Activated CD4-positive, alpha-beta T cell treated with anti-CD3 and anti-CD28 coated beads, Interleukin-2, amount 10 ng/mL, durations not matched to agents 7 days and 5 days (primary cell): ENCODE results near the gene ITGA5. TPM values are rescaled to one million over a fixed set of nuclear protein-coding genes. Genes with fewer than 3 reads are reported as not detected.

Experiments
- CTCF ChIA-PET: fragments of 350-600 bp; sonication (Branson Sonifier 250); formaldehyde crosslinking; loops from one replicate; lab custom pipeline; 2021; ENCODE audit warnings: antibody characterized with exemption; lab: Charles Lee
- POLR2A ChIA-PET: fragments of 350-600 bp; sonication (Branson Sonifier 250); formaldehyde crosslinking; loops from one replicate; lab custom pipeline; 2021; ENCODE audit warnings: antibody characterized with exemption; lab: Charles Lee
- DNase-seq: peaks from one replicate; pipeline ENCODE4 v3.0.0-alpha.2; 2020
- H3K27ac Mint-ChIP-seq: one replicate; pipeline ENCODE4 v1.8.0; 2021; ENCODE audit warnings: mild to moderate bottlenecking, moderate library complexity, mixed read lengths
- H3K27me3 Mint-ChIP-seq: one replicate; pipeline ENCODE4 v1.8.0; 2021; ENCODE audit warnings: mixed read lengths
- H3K36me3 Mint-ChIP-seq: one replicate; pipeline ENCODE4 v1.8.0; 2021; ENCODE audit warnings: low read depth, mixed read lengths
- H3K4me1 Mint-ChIP-seq: one replicate; pipeline ENCODE4 v1.8.0; 2021; ENCODE audit warnings: mixed read lengths
- H3K4me3 Mint-ChIP-seq: one replicate; pipeline ENCODE4 v1.8.0; 2021; ENCODE audit warnings: mild to moderate bottlenecking, moderate library complexity, mixed read lengths
- H3K9me3 Mint-ChIP-seq: one replicate; pipeline ENCODE4 v1.8.0; 2021; ENCODE audit warnings: mixed read lengths
- total RNA-seq, 2 experiments: library from RNA; stranded (reverse); gene quantifications; one replicate each; pipeline ENCODE4 v1.2.3, GENCODE V29; 2021

ITGA5 gene
- total RNA-seq, 2 experiments from 2014 or later = 83.5 to 88.7 TPM

- Mint-ChIP-seq H3K27me3 (peaks cover 2% of the 10 kb centered on the region), H3K9me3 (no peaks in the 10 kb centered on the region), H3K4me1 (peaks cover 38% of the 10 kb centered on the region), H3K36me3 (peaks cover 30% of the 10 kb centered on the region), H3K27ac (peak overlapping the region; percentile 69), H3K4me3 (peak overlapping the region; percentile 28)
- CTCF ChIA-PET = interaction anchor here (0.6 to 4.3 kb wide), 3 partner anchors 11 to 64 kb away, joined by 3 to 23 read pairs (median 3); no protein-coding TSS in a partner anchor
- DNase-seq = peak; percentile 62
- POLR2A ChIA-PET = no interaction called here
Observed at GRCh38 chr12:54390668-54391551, 28.2 kb downstream of the ITGA5 start.

GRCh38 chr12:54390176-54390667 lies 28.8 kb downstream of the ITGA5 start:
- no peak overlapping the region for H3K4me3 Mint-ChIP-seq
- H3K4me1 Mint-ChIP-seq = peaks cover 38% of the 10 kb centered on the region
- no peak for DNase-seq
- ChIA-PET POLR2A (no interaction called here), CTCF (interaction anchor here (0.6 to 4.3 kb wide), 2 partner anchors 11 to 63 kb away, joined by 3 to 23 read pairs; no protein-coding TSS in a partner anchor)
- peaks cover 24% of the 10 kb centered on the region for H3K36me3 Mint-ChIP-seq
- no peaks in the 10 kb centered on the region for H3K9me3 Mint-ChIP-seq
- H3K27me3 Mint-ChIP-seq = peaks cover 2% of the 10 kb centered on the region
- no peak overlapping the region for H3K27ac Mint-ChIP-seq

GRCh38 chr12:54389607-54390175 lies 29.4 kb downstream of the ITGA5 start:
- peaks cover 32% of the 10 kb centered on the region for H3K4me1 Mint-ChIP-seq
- POLR2A ChIA-PET = no interaction called here
- no peak overlapping the region for H3K27ac Mint-ChIP-seq
- peaks cover 2% of the 10 kb centered on the region for H3K27me3 Mint-ChIP-seq
- H3K4me3 Mint-ChIP-seq = no peak overlapping the region
- H3K36me3 Mint-ChIP-seq = peaks cover 19% of the 10 kb centered on the region
- no peaks in the 10 kb centered on the region for H3K9me3 Mint-ChIP-seq
- no peak for DNase-seq
- CTCF ChIA-PET = interaction anchor here (4.3 kb wide), 1 partner anchor 10 kb away, joined by 23 read pairs; no protein-coding TSS in a partner anchor

GRCh38 chr12:54389134-54389508 lies 29.9 kb downstream of the ITGA5 start:
- DNase-seq = no peak
- Mint-ChIP-seq H3K27me3 (peaks cover 2% of the 10 kb centered on the region), H3K9me3 (no peaks in the 10 kb centered on the region), H3K27ac (no peak overlapping the region), H3K4me3 (no peak overlapping the region), H3K4me1 (peaks cover 27% of the 10 kb centered on the region), H3K36me3 (peaks cover 14% of the 10 kb centered on the region)
- ChIA-PET CTCF (no interaction called here), POLR2A (no interaction called here)

- peaks cover 11% of the 10 kb centered on the region for H3K36me3 Mint-ChIP-seq
- POLR2A ChIA-PET = no interaction called here
- no peak for DNase-seq
Observed at GRCh38 chr12:54388237-54389133, 30.6 kb downstream of the ITGA5 start.

GRCh38 chr12:54387114-54387467 lies 32.0 kb downstream of the ITGA5 start:
- DNase-seq = no peak
- Mint-ChIP-seq H3K9me3 (no peaks in the 10 kb centered on the region), H3K36me3 (peaks cover 6% of the 10 kb centered on the region), H3K27ac (no peak overlapping the region), H3K27me3 (peaks cover 2% of the 10 kb centered on the region), H3K4me1 (peaks cover 14% of the 10 kb centered on the region), H3K4me3 (no peak overlapping the region)
- ChIA-PET POLR2A (no interaction called here), CTCF (interaction anchor here (1.0 to 2.1 kb wide), 2 partner anchors 12 to 22 kb away, joined by 3 to 10 read pairs; no protein-coding TSS in a partner anchor)

More at GRCh38 chr12:54388237-54389133, 30.6 kb downstream of the ITGA5 start:
- Mint-ChIP-seq H3K4me1 (peaks cover 20% of the 10 kb centered on the region), H3K4me3 (no peak overlapping the region), H3K27ac (no peak overlapping the region), H3K27me3 (peaks cover 2% of the 10 kb centered on the region), H3K9me3 (no peaks in the 10 kb centered on the region)
- CTCF ChIA-PET = interaction anchor here (0.6 to 2.1 kb wide), 5 partner anchors 9 to 174 kb away, joined by 3 to 10 read pairs (median 4); no protein-coding TSS in a partner anchor

- peaks cover under 1% of the 10 kb centered on the region for H3K36me3 Mint-ChIP-seq
- CTCF ChIA-PET = interaction anchor here (1.0 to 2.1 kb wide), 3 partner anchors 13 to 23 kb away, joined by 3 to 10 read pairs (median 3); no protein-coding TSS in a partner anchor
- H3K4me3 Mint-ChIP-seq = no peak overlapping the region
- no peaks in the 10 kb centered on the region for H3K9me3 Mint-ChIP-seq
- no peak for DNase-seq
- no peaks in the 10 kb centered on the region for H3K27me3 Mint-ChIP-seq
- POLR2A ChIA-PET = no interaction called here
- no peak overlapping the region for H3K27ac Mint-ChIP-seq
- H3K4me1 Mint-ChIP-seq = peaks cover 9% of the 10 kb centered on the region
Observed at GRCh38 chr12:54386403-54387113, 32.5 kb downstream of the ITGA5 start.

- no peak for DNase-seq
- H3K9me3 Mint-ChIP-seq = no peaks in the 10 kb centered on the region
- H3K36me3 Mint-ChIP-seq = no peaks in the 10 kb centered on the region
- no peaks in the 10 kb centered on the region for H3K27me3 Mint-ChIP-seq
- peaks cover 5% of the 10 kb centered on the region for H3K4me1 Mint-ChIP-seq
- POLR2A ChIA-PET = no interaction called here
- H3K27ac Mint-ChIP-seq = no peak overlapping the region
- no peak overlapping the region for H3K4me3 Mint-ChIP-seq
- CTCF ChIA-PET = interaction anchor here (0.7 to 1.9 kb wide), 5 partner anchors 14 to 91 kb away, joined by 3 to 7 read pairs (median 3); no protein-coding TSS in a partner anchor
Observed at GRCh38 chr12:54385251-54385914, 33.7 kb downstream of the ITGA5 start.

- Mint-ChIP-seq H3K4me1 (peaks cover 5% of the 10 kb centered on the region), H3K36me3 (no peaks in the 10 kb centered on the region), H3K27me3 (no peaks in the 10 kb centered on the region), H3K4me3 (no peak within 1 kb of the TSS), H3K27ac (no peak within 1 kb of the TSS), H3K9me3 (no peaks in the 10 kb centered on the region)
- DNase-seq = no peak
- ChIA-PET POLR2A (no interaction called here), CTCF (interaction anchor here (0.6 to 1.9 kb wide), 6 partner anchors 8 to 193 kb away, joined by 3 to 7 read pairs (median 3); no protein-coding TSS in a partner anchor)
Observed at GRCh38 chr12:54384591-54385041, 34.5 kb downstream of the ITGA5 start, which contains the start of gene ZNF385A. ZNF385A (minus strand) TSS chr12:54384733; CDS start chr12:54384514, 219 bp downstream.

GRCh38 chr12:54383041-54383609 lies 35.9 kb downstream of the ITGA5 start:
- no peak for DNase-seq
- peaks cover 10% of the 10 kb centered on the region for H3K4me1 Mint-ChIP-seq
- no peaks in the 10 kb centered on the region for H3K36me3 Mint-ChIP-seq
- ChIA-PET CTCF (interaction anchor here (0.9 to 1.1 kb wide), 2 partner anchors 46 to 58 kb away, joined by 3 read pairs; partner anchors contain the start of gene COPZ1), POLR2A (no interaction called here)
- H3K9me3 Mint-ChIP-seq = no peaks in the 10 kb centered on the region
- H3K27ac Mint-ChIP-seq = peak overlapping the region; percentile 3
- H3K4me3 Mint-ChIP-seq = no peak overlapping the region
- H3K27me3 Mint-ChIP-seq = no peaks in the 10 kb centered on the region

- DNase-seq = no peak
- Mint-ChIP-seq H3K36me3 (no peaks in the 10 kb centered on the region), H3K4me1 (peaks cover 10% of the 10 kb centered on the region), H3K27me3 (no peaks in the 10 kb centered on the region), H3K27ac (no peak overlapping the region), H3K9me3 (no peaks in the 10 kb centered on the region), H3K4me3 (no peak overlapping the region)
- ChIA-PET POLR2A (no interaction called here), CTCF (interaction anchor here (0.6 to 3.4 kb wide), 11 partner anchors 10 to 907 kb away, joined by 3 to 26 read pairs (median 7); no protein-coding TSS in a partner anchor)
Observed at GRCh38 chr12:54381136-54381535, 37.9 kb downstream of the ITGA5 start.
